OCI-LY7 (cell line): ENCODE results near the gene LRRC7.

Experiments
- EZH2phosphoT487 ChIP-seq: fragments of 200-600 bp; sonication (generic); IDR thresholded peaks from 2 replicates; pipeline ENCODE4 v1.6.1; 2018; ENCODE audit warnings: low read depth, borderline replicate concordance, mild to moderate bottlenecking, mixed run types, antibody characterized with exemption, low read length, moderate library complexity, mixed read lengths
- TF ChIP-seq, protein P1 (sequence below): fragments of 200-600 bp; sonication (generic); conservative IDR thresholded peaks from 2 replicates; pipeline ENCODE4 v1.5.1; 2014; ENCODE audit warnings: mild to moderate bottlenecking, antibody characterized with exemption, low read length, moderate library complexity, mixed read lengths

DNA sequence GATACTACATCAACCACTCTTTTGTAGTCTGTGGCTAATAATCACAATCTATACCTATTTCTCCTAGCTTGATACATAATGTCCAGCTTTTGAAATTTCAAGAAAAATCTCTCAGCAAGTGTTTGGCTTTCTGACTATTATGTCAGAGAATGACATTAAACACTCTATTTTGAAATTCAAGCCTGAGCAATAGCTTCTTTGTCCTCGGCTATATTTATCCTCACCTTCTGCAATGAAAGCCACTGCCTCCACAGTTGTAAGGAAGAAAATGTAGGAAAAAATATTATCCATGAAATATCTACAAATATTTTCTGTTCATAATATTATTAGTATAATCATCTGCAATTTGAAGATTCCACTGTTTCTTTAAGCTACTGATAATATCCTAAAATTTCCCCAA lies 22.1 kb downstream of the LRRC7 start:
- TF ChIP-seq, protein P1, sequence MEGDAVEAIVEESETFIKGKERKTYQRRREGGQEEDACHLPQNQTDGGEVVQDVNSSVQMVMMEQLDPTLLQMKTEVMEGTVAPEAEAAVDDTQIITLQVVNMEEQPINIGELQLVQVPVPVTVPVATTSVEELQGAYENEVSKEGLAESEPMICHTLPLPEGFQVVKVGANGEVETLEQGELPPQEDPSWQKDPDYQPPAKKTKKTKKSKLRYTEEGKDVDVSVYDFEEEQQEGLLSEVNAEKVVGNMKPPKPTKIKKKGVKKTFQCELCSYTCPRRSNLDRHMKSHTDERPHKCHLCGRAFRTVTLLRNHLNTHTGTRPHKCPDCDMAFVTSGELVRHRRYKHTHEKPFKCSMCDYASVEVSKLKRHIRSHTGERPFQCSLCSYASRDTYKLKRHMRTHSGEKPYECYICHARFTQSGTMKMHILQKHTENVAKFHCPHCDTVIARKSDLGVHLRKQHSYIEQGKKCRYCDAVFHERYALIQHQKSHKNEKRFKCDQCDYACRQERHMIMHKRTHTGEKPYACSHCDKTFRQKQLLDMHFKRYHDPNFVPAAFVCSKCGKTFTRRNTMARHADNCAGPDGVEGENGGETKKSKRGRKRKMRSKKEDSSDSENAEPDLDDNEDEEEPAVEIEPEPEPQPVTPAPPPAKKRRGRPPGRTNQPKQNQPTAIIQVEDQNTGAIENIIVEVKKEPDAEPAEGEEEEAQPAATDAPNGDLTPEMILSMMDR = no peak
- TF ChIP-seq EZH2phosphoT487 = no peak
